Lower leg skin (tissue), 3 donors: ENCODE measurements around the gene HLA-DQA2.

Experiments
- CTCF ChIP-seq, 3 donors: fragments of 450-650 bp; IDR thresholded peaks; one replicate each; pipeline ENCODE4 v1.5.1; 2016; ENCODE audit warnings: antibody characterized with exemption in 3 of 3, mild to moderate bottlenecking in 3 of 3, moderate library complexity in 2 of 3
- POLR2A ChIP-seq, 2 donors: fragments of 450-650 bp; IDR thresholded peaks; one replicate each; pipeline ENCODE4 v1.6.1; 2016 to 2017; ENCODE audit warnings: antibody characterized with exemption in 2 of 2, mild to moderate bottlenecking in 1 of 2, moderate library complexity in 1 of 2

- TF ChIP-seq POLR2A (IDR thresholded peaks at IDR 0.05) (no peak), CTCF (IDR thresholded peaks at IDR 0.05) (no peak)
Measured at GRCh38 chr6:32794510-32794909, 53.3 kb downstream of the HLA-DQA2 start.
